H1 (cell line): ENCODE data around the gene ACOT12. TPM values are rescaled to one million over a fixed set of nuclear protein-coding genes. Genes with fewer than 3 reads are reported as not detected.

Experiments
- CTCF ChIA-PET: fragments of 300-600 bp; sonication (Branson Sonifier 250); formaldehyde crosslinking; loops from one replicate; lab custom pipeline; 2021; ENCODE audit not compliant: partially characterized antibody; lab: Charles Lee
- POLR2A ChIA-PET: fragments of 300-600 bp; sonication (Branson Sonifier 250); formaldehyde crosslinking; loops from one replicate; lab custom pipeline; 2021; ENCODE audit warnings: inconsistent platforms; ENCODE audit not compliant: partially characterized antibody; lab: Charles Lee
- DNase-seq, 2 experiments: peaks; one replicate each; pipeline versions ENCODE4 v3.0.0 to v3.0.0-alpha.2; 2010 to 2022; ENCODE audit warnings: low spot score in 2 of 2, low read depth in 1 of 2, mixed read lengths in 1 of 2
- FAIRE-seq: peaks from 2 replicates; lab custom pipeline; 2011; peaks lifted over from hg19 to GRCh38; lab: Jason Lieb, UNC
- H2AFZ ChIP-seq: 2 replicates; pipeline ENCODE4 v1.8.1; 2012; ENCODE audit warnings: low read length, inconsistent platforms
- H2AK5ac ChIP-seq: 2 replicates; pipeline ENCODE4 v1.6.1; 2013; ENCODE audit warnings: low read depth, low read length
- H2BK120ac ChIP-seq: replicated peaks from 2 replicates; pipeline ENCODE3; 2013; ENCODE audit warnings: low read depth, low read length, inconsistent platforms
- H2BK12ac ChIP-seq: 2 replicates; pipeline ENCODE4 v1.6.1; 2013; ENCODE audit warnings: low read depth, low read length
- H2BK15ac ChIP-seq: 2 replicates; pipeline ENCODE4 v1.6.1; 2013; ENCODE audit warnings: low read length
- H2BK20ac ChIP-seq: 2 replicates; pipeline ENCODE4 v1.6.1; 2013; ENCODE audit warnings: low read length
- H2BK5ac ChIP-seq: 2 replicates; pipeline ENCODE4 v1.6.1; 2013; ENCODE audit warnings: low read depth, low read length
- H3K14ac ChIP-seq: 2 replicates; pipeline ENCODE4 v1.6.1; 2013; ENCODE audit warnings: inconsistent platforms; ENCODE audit not compliant: insufficient read length
- H3K18ac ChIP-seq: 2 replicates; pipeline ENCODE4 v1.6.1; 2013; ENCODE audit warnings: low read length; ENCODE audit errors: extremely low read depth
- H3K23ac ChIP-seq: 2 replicates; pipeline ENCODE4 v1.6.1; 2013; ENCODE audit warnings: inconsistent platforms; ENCODE audit not compliant: insufficient read length
- H3K23me2 ChIP-seq: 2 replicates; pipeline ENCODE4 v1.6.1; 2013; ENCODE audit warnings: low read depth, low read length
- H3K27ac ChIP-seq: 2 replicates; pipeline ENCODE4 v1.6.1; 2011; ENCODE audit warnings: low read depth, low read length, inconsistent platforms
- H3K27me3 ChIP-seq, 4 experiments: replicated peaks in 1 of 4; 1 replicate in 1 of 4; 2 replicates in 3 of 4; pipeline versions ENCODE4 v1.6.1 to v1.8.1; 2011 to 2013; ENCODE audit warnings: low read length in 3 of 4, mild to moderate bottlenecking in 3 of 4, inconsistent platforms in 2 of 4, mixed read lengths in 2 of 4, moderate library complexity in 1 of 4; ENCODE audit not compliant: control insufficient read depth in 3 of 4, insufficient read depth in 3 of 4; ENCODE audit errors: extremely low read depth in 1 of 4
- H3K36me3 ChIP-seq, 4 experiments: 2 replicates each; pipeline versions ENCODE4 v1.6.1 to v1.8.1; 2011 to 2013; ENCODE audit warnings: mild to moderate bottlenecking in 4 of 4, low read length in 3 of 4, moderate library complexity in 2 of 4, control low read depth in 1 of 4, inconsistent platforms in 1 of 4; ENCODE audit not compliant: insufficient read depth in 4 of 4, control insufficient read depth in 2 of 4
- H3K4ac ChIP-seq: replicated peaks from 2 replicates; pipeline ENCODE3; 2013; ENCODE audit warnings: low read length, low read depth, mixed read lengths, inconsistent platforms; ENCODE audit not compliant: insufficient read length
- H3K4me1 ChIP-seq, 4 experiments: replicated peaks in 1 of 4; 1 replicate in 1 of 4; 2 replicates in 3 of 4; pipeline versions ENCODE4 v1.6.1 to v1.8.1; 2011 to 2013; ENCODE audit warnings: low read length in 3 of 4, inconsistent platforms in 2 of 4, mixed read lengths in 1 of 4; ENCODE audit not compliant: insufficient read depth in 4 of 4, control insufficient read depth in 3 of 4
- H3K4me2 ChIP-seq, 2 experiments: 2 replicates each; pipeline versions ENCODE4 v1.6.1 to v1.8.1; 2011 to 2013; ENCODE audit warnings: low read depth in 2 of 2, low read length in 2 of 2, control low read depth in 1 of 2, inconsistent platforms in 1 of 2, mild to moderate bottlenecking in 1 of 2; ENCODE audit not compliant: insufficient read depth in 1 of 2
- H3K4me3 ChIP-seq, 4 experiments: fragments of 200-600, 300-600 bp in 1 of 4; sonication (generic), shearing (Covaris generic), sonication (Bioruptor Twin) in 1 of 4; 2 replicates each; pipeline versions ENCODE4 v1.5.1 to v1.8.1; 2011 to 2016; ENCODE audit warnings: low read length in 4 of 4, low read depth in 3 of 4, control low read depth in 2 of 4, inconsistent platforms in 2 of 4, mild to moderate bottlenecking in 2 of 4, mixed read lengths in 1 of 4, moderate library complexity in 1 of 4; ENCODE audit not compliant: insufficient read depth in 2 of 4; ENCODE audit errors: extremely low read depth in 1 of 4
- H3K56ac ChIP-seq: replicated peaks from 2 replicates; pipeline ENCODE3; 2013; ENCODE audit warnings: low read depth, mild to moderate bottlenecking, mixed read lengths, low read length, inconsistent platforms; ENCODE audit not compliant: insufficient read length
- H3K79me1 ChIP-seq: 2 replicates; pipeline ENCODE4 v1.6.1; 2013; ENCODE audit warnings: low read depth, low read length, control low read depth
- H3K79me2 ChIP-seq, 2 experiments: 2 replicates each; pipeline versions ENCODE4 v1.6.1 to v1.8.1; 2012 to 2013; ENCODE audit warnings: low read length in 2 of 2, mild to moderate bottlenecking in 2 of 2, inconsistent platforms in 1 of 2; ENCODE audit not compliant: insufficient read depth in 2 of 2, control insufficient read depth in 1 of 2
- H3K9ac ChIP-seq, 4 experiments: replicated peaks in 1 of 4; 1 replicate in 1 of 4; 2 replicates in 3 of 4; pipeline versions ENCODE4 v1.6.1 to v1.8.1; 2011 to 2013; ENCODE audit warnings: low read depth in 3 of 4, low read length in 3 of 4, control low read depth in 2 of 4, mild to moderate bottlenecking in 2 of 4, moderate library complexity in 2 of 4, inconsistent platforms in 1 of 4; ENCODE audit errors: extremely low read depth in 1 of 4
- H3K9me3 ChIP-seq, 2 experiments: 2 replicates each; pipeline versions ENCODE4 v1.6.1 to v1.8.1; 2012 to 2013; ENCODE audit warnings: mild to moderate bottlenecking in 2 of 2, moderate library complexity in 2 of 2, control low read depth in 1 of 2, inconsistent platforms in 1 of 2, low read depth in 1 of 2, low read length in 1 of 2, mixed read lengths in 1 of 2; ENCODE audit not compliant: insufficient read depth in 2 of 2
- H4K20me1 ChIP-seq, 2 experiments: replicated peaks in 1 of 2; 2 replicates each; pipeline versions ENCODE3 to v1.8.1; 2011 to 2013; ENCODE audit warnings: inconsistent platforms in 2 of 2, low read length in 2 of 2, mild to moderate bottlenecking in 1 of 2; ENCODE audit not compliant: insufficient read depth in 2 of 2, control insufficient read depth in 1 of 2
- H4K5ac ChIP-seq: 2 replicates; pipeline ENCODE4 v1.6.1; 2013; ENCODE audit warnings: low read length, low read depth, mixed read lengths, inconsistent platforms; ENCODE audit not compliant: insufficient read length
- H4K8ac ChIP-seq: 2 replicates; pipeline ENCODE4 v1.8.0; 2013; ENCODE audit warnings: mild to moderate bottlenecking, moderate library complexity, low read length, inconsistent platforms; ENCODE audit not compliant: insufficient read depth; ENCODE audit errors: extremely low read depth
- H4K91ac ChIP-seq: replicated peaks from 2 replicates; pipeline ENCODE3; 2013; ENCODE audit warnings: low read length, mixed read lengths, inconsistent platforms; ENCODE audit not compliant: insufficient read length
- EZH2 ChIP-seq: fragments of 200-600 bp; sonication (generic); IDR thresholded peaks from 2 replicates; pipeline ENCODE4 v1.7.1; 2012; ENCODE audit warnings: low read depth, mild to moderate bottlenecking, moderate library complexity, low read length, inconsistent platforms; ENCODE audit not compliant: severe bottlenecking
- GABPA ChIP-seq: IDR thresholded peaks from 2 replicates; pipeline ENCODE4 v1.6.1; 2011; ENCODE audit warnings: mild to moderate bottlenecking, low read length, moderate library complexity, borderline replicate concordance; ENCODE audit not compliant: insufficient read depth
- RAD21 ChIP-seq, 2 experiments: IDR thresholded peaks in 1 of 2; conservative IDR thresholded peaks in 1 of 2; 2 replicates each; pipeline ENCODE4 v1.6.1; 2011; ENCODE audit warnings: low read depth in 2 of 2, low read length in 2 of 2, improper control_type of control experiment in 1 of 2, inconsistent platforms in 1 of 2, mild to moderate bottlenecking in 1 of 2, moderate library complexity in 1 of 2
- RNF2 ChIP-seq: fragments of 200-900, 300-1000 bp; sonication (generic); IDR thresholded peaks from 2 replicates; pipeline ENCODE4 v1.7.1; 2016; ENCODE audit warnings: borderline replicate concordance, low read depth, mild to moderate bottlenecking, antibody characterized with exemption, low read length; ENCODE audit not compliant: poor library complexity, severe bottlenecking; ENCODE audit errors: missing control alignments
- SIN3A ChIP-seq, 2 experiments: IDR thresholded peaks in 1 of 2; conservative IDR thresholded peaks in 1 of 2; 2 replicates each; pipeline ENCODE4 v1.6.1; 2011 to 2012; ENCODE audit warnings: low read length in 2 of 2, improper control_type of control experiment in 1 of 2, low read depth in 1 of 2, mild to moderate bottlenecking in 1 of 2
- WGBS, 2 experiments: shearing (Covaris generic) in 1 of 2; methylation state at CpG; one replicate each; pipeline versions ENCODE4 v1.1.6 to v1.1.7; 2013 to 2015; ENCODE audit warnings: low lambda C conversion rate in 2 of 2, mixed read lengths in 2 of 2, inconsistent platforms in 1 of 2, low coverage in 1 of 2, missing lambda C conversion rate in 1 of 2; ENCODE audit not compliant: insufficient replicate concordance in 2 of 2, insufficient coverage in 1 of 2, insufficient read length in 1 of 2; ENCODE audit errors: extremely low coverage in 1 of 2, missing lambda C conversion rate in 1 of 2; 5-methylcytosine and 5-hydroxymethylcytosine counted together
- polyA plus RNA-seq, 7 experiments: library from polyadenylated mRNA; depleted of rRNA in 3 of 7; stranded (reverse) in 5 of 7; unstranded in 2 of 7; fragments of >200 nt in 5 of 7; fragments of 200-250 nt in 2 of 7; gene quantifications; 1 replicate in 5 of 7; 2 replicates in 1 of 7; 4 replicates in 1 of 7; pipeline versions ENCODE4 v1.2.1 to v1.2.3, GENCODE V29; 2011 to 2013; ENCODE audit warnings: missing spikeins in 2 of 7, mixed read lengths in 2 of 7
- total RNA-seq: library from RNA; stranded (reverse); fragmentation: NEBNext Ultra II Directional; extraction: Animal tissue kit (Norgen Biotek cat#: 25700); gene quantifications from 2 replicates; pipeline ENCODE4 v1.2.1, GENCODE V29; 2021

ACOT12 gene
- total and polyA plus RNA-seq, 2 of the 8 experiments (the other 6 are each of a cell fraction or from before 2014, with no cell fraction given), result 0.29 TPM; not detected in 1

- Histone ChIP-seq H4K5ac (no peak overlapping the region), H3K79me2 (no peaks in the 10 kb centered on the region), H2BK12ac (no peak overlapping the region), H3K23ac (no peak overlapping the region), H3K14ac (no peak overlapping the region), H3K4me3 (no peak overlapping the region), H3K23me2 (no peaks in the 10 kb centered on the region), H3K18ac (no peak overlapping the region), H4K20me1 (no peaks in the 10 kb centered on the region), H3K79me1 (no peaks in the 10 kb centered on the region), H3K27me3 (no peaks in the 10 kb centered on the region), H2BK20ac (no peak overlapping the region), H3K4ac (no peak overlapping the region), H2BK120ac (no peak overlapping the region), H3K56ac (no peak overlapping the region), H3K27ac (no peak overlapping the region), H2AFZ (no peak overlapping the region), H3K9me3 (no peaks in the 10 kb centered on the region), H4K91ac (no peak overlapping the region), H2AK5ac (no peak overlapping the region), H3K36me3 (no peaks in the 10 kb centered on the region), H3K9ac (no peak overlapping the region), H2BK5ac (no peak overlapping the region), H3K4me1 (no peaks in the 10 kb centered on the region), H2BK15ac (no peak overlapping the region), H4K8ac (no peak overlapping the region), H3K4me2 (no peak overlapping the region)
- FAIRE-seq (no peak), DNase-seq (no peak)
- 92% methylated on average over 6 of the region's 6 CpGs; no CpG with 5 or more reads in 1 of the 2 experiments for WGBS, 2 experiments
- no peak for TF ChIP-seq EZH2
- TF ChIP-seq RNF2, result no peak
- no peak for TF ChIP-seq GABPA
- TF ChIP-seq SIN3A (conservative IDR thresholded peaks at IDR 0.05 in 1 of 2, IDR thresholded peaks at IDR 0.05 in 1 of 2; ENCODE audit: low read depth in 1 of 2, low read length in 2 of 2), result no peak
- no peak for TF ChIP-seq RAD21 (IDR thresholded peaks at IDR 0.05 in 1 of 2, conservative IDR thresholded peaks at IDR 0.05 in 1 of 2; ENCODE audit: low read depth in 2 of 2, low read length in 2 of 2)
- ChIA-PET POLR2A (no interaction called here), CTCF (interaction anchor here (1.2 kb wide), 1 partner anchor 16 kb away, joined by 3 read pairs; no protein-coding TSS in a partner anchor)
Observed at GRCh38 chr5:81435023-81435422, 41.1 kb upstream of the ACOT12 start.
